ENCODE data around the gene PGLYRP2. TPM values are rescaled to one million over a fixed set of nuclear protein-coding genes. Genes with fewer than 3 reads are reported as not detected.
A peak's percentile ranks its signal among the peaks of the same experiment; 100 is the strongest.
"Not testable (repeated sequence)": the region's sequence is repeated elsewhere in the genome, so short reads cannot be mapped to it uniquely, and the experiment has no call there.

The PGLYRP2 gene, protein sequence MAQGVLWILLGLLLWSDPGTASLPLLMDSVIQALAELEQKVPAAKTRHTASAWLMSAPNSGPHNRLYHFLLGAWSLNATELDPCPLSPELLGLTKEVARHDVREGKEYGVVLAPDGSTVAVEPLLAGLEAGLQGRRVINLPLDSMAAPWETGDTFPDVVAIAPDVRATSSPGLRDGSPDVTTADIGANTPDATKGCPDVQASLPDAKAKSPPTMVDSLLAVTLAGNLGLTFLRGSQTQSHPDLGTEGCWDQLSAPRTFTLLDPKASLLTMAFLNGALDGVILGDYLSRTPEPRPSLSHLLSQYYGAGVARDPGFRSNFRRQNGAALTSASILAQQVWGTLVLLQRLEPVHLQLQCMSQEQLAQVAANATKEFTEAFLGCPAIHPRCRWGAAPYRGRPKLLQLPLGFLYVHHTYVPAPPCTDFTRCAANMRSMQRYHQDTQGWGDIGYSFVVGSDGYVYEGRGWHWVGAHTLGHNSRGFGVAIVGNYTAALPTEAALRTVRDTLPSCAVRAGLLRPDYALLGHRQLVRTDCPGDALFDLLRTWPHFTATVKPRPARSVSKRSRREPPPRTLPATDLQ
- not detected in 2 replicates for total RNA-seq (2014; rRNA removed)
- not detected for polyA plus RNA-seq (2012)

DNA sequence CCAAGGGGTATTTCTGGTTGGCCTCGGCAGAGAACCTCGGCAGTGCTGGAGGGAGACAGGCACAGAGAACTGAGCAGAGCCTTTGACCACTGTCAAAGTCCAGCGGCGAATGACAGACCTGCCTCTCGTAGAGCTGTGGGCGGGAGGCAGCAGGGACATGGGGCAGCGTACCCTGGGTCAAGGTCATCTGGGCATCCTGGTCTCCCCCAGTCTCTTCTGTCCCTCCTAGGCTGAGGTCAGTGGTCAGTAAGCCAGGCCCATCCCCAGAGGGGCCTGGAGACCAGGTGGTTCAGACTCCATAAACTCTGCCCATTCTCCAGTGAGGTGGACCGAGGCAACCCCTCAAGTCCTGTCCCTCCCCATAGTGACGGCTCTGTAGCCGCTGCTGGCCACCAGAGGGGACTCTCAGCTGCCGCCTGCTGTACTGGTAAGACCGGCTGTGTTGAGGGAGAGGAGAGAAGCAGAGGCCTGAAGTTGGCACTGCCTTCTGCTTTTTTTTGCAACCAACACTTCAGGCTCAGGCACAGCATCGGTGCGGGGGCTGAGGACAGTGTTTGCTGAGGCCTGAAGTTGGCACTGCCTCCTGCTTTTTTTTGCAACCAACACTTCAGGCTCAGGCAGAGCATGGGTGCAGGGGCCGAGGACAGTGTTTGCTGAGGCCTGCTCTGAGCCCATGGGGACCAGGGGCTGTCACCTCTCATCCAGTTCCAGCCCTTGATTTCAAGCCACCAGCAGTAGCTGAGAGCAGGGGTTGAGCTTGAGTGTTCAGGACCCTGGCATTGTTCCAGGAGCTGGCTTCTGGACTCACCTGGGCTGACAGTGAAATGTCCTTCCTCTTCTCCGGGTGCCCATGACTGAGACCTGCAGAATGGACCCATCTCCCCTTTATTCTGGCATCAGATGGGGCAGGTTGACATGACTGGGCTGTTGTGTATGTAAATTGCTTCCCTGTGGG lies at the start of gene PGLYRP2:
Gene PGLYRP2, minus strand, starts transcription at position 111 of the 955 bp plus-strand sequence. CDS start 130 bp downstream, outside the sequence.
- no peak for DNase-seq (ENCODE audit: low read depth)

DNA sequence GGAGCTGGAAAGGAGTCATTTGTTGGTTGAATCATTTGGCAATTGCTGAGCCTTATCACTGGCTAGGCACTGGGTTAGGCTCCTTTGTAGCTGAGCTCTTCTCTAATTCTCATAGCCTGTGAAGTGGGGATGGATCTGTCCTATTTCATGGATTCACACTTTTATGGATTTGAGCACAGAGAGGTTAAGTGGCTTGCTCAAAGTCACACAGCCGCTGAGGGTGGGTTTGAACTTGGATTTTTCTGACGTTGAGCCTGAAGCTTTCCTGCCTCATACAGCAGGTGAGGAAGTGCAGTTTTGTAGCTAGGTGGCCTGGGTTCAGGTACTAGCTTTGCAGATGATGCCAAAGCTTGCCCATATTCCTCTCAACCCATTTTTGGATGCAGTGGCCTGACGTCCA lies 48.4 kb upstream of the PGLYRP2 start:
- no peak for DNase-seq (ENCODE audit: low read depth)

DNA sequence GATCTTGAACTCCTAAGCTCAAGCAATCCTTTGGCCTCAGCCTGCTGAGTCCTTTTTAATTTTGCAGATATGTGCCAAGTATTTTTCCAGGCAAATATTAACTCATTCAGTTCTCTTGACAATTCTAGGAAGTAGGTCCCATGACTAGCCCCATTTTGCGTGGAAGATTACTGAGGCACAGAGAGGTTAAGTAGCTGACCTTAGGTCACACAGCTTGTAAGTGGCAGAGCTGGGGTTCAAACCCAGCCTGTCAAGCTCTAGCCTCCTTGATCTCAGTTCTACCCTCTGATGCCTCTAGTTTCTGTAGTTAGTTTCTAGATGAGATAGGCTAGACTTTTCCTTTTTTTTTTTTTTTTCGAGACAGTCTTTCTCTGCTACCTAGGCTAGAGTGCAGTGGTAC lies 47.1 kb upstream of the PGLYRP2 start:
- no peak for DNase-seq (ENCODE audit: low read depth)

DNA sequence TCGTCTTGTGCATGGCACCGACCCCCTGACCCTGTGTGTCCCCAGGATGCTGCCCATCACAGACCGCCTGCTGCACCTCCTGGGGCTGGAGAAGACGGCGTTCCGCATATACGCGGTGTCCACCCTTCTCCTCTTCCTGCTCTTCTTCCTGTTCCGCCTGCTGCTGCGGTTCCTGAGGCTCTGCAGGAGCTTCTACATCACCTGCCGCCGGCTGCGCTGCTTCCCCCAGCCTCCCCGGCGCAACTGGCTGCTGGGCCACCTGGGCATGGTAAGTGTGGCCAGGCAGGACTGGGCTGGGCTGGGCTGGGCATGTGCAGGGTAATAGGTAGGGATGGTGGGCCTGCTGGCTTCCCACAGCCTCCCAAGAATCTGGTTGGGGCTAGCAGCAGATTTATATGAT lies 46.0 kb upstream of the PGLYRP2 start:
- no peak for DNase-seq (ENCODE audit: low read depth)

DNA sequence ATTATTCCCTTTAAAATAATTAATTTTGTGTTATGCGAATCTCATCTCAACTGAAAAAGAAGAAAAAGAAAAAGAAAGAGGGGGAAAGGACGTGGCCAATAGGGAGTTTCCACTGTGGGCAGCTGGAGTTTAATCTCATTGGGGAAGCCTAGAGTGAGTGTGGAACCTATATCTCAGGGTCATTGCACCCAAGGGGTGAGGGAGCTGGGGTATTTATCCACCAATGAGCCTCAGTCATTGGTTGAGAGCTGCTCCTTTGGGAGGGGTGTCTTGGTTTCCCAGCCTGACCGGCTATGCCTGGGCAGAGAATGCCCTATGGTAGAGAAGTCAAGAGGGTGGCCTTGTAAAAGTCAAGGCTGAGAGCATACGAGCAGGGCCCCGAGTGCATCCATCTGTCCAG lies 45.5 kb upstream of the PGLYRP2 start:
- no peak for DNase-seq (ENCODE audit: low read depth)

DNA sequence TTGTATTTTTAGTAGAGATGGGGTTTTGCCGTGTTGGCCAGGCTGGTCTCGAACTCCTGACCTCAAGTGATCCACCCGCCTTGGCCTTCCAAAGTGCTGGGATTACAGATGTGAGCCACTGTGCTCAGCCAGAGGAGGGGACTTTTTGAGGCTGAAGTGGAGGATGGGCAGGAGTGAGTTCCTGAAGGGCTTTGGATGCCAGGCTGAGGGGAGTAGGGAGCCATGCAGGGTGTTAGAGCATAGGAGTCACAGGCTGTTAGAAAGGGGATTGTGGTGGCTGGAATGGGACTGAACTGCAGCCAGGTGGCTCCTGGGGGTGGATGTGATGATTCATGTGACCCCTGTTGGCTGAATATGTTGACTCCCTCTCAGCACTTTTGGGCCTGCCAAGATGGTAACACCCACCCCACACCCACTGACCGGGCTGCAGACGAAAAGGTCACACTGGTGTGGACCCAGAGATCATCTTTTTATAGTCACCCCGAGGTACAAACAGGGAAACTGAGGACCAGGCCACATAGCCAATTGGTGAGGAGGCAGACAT lies 40.2 kb upstream of the PGLYRP2 start:
- DNase-seq (ENCODE audit: low read depth), result no peak

DNA sequence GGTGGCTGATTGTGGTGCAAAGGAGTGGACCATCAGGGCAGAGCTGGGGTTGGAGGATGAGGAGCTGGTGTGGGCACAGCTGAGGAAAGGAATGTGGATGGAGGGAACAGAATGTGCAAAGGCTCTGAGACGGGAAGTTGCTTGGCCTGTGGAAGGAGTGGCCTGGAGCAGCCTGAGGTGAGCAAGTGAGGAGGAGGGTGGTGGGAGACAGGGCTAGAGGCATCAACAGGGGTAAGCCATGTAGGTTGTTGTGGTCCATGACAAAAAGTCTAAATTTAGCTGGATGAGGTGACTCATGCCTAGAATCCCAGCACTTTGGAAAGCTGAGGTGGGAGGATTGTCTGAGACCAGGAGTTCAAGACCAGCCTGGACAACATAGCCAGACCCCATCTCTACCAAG lies 38.5 kb upstream of the PGLYRP2 start:
- DNase-seq (ENCODE audit: low read depth), result no peak

DNA sequence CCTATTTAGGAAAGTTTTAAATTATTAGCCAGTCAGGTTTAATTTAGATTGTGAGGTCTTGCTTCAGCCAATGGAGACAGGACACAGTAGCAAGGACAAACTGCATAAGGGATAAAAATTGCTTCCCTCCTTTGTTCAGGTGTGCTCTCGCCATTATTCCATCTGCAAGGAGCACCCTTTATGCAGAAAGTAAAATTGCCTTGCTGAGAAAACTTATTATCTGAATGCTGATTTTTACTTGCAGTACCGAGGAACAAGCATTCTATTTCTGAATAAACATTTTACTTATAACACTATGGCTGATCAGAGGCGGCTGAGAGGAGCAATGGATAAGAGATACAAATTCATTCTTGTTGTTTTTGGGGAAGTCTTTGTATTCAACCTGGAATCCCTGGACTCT lies 37.1 kb upstream of the PGLYRP2 start:
- no peak for DNase-seq (ENCODE audit: low read depth)

DNA sequence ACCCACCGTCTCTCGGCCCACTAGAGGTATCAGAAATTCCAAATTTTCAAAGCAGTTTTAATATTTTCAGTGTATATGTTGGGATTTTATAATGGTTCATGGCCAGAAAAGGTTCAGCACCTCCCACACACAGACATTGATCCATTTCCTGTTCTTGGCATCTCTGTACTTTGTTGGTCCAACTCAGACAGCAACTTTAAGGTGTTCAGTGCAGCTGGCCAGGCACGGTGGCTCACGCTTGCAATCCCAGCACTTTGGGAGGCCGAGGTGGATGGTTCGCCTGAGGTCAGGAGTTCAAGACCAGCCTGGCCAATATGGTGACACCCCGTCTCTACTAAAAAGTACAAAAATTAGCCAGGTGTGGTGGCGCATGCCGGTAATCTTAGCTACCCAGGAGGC lies 35.9 kb upstream of the PGLYRP2 start:
- DNase-seq (ENCODE audit: low read depth), result not testable (repeated sequence)

DNA sequence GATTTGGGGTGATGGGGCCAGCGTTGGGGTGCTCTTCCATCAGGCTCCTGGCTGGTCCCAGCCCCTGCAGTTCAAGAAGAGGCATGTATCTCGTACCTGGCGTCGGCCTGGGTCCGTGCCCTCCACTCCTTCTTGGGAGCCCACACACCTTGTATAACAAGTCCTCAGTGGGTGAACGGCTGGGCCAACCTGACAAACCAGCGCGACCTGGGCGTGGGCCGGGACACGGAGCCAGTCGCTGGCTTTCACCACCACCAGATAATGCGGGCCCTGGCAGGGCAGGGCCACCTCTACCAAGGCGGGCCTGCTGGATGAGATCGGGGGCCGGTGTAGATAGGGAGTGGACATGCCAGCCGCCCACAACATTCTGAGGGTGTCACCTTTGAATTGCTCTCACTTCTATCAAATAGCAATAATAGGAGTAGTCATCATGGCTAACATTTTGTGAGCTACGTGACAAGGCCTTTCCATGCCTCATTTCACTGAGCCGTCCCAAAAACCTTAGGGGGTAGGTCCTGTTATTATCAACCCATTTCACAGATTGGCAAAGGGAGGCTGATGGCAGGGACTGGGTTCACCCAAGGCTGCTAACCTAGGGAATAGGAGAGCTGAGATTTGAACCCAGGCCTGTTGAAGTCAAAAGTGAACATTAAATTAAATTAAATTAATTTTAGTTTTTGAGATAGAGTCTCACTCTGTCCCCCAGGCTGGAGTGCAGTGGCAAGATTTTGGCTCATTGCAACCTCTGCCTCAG lies 32.5 kb upstream of the PGLYRP2 start:
- DNase-seq (ENCODE audit: low read depth), result no peak

DNA sequence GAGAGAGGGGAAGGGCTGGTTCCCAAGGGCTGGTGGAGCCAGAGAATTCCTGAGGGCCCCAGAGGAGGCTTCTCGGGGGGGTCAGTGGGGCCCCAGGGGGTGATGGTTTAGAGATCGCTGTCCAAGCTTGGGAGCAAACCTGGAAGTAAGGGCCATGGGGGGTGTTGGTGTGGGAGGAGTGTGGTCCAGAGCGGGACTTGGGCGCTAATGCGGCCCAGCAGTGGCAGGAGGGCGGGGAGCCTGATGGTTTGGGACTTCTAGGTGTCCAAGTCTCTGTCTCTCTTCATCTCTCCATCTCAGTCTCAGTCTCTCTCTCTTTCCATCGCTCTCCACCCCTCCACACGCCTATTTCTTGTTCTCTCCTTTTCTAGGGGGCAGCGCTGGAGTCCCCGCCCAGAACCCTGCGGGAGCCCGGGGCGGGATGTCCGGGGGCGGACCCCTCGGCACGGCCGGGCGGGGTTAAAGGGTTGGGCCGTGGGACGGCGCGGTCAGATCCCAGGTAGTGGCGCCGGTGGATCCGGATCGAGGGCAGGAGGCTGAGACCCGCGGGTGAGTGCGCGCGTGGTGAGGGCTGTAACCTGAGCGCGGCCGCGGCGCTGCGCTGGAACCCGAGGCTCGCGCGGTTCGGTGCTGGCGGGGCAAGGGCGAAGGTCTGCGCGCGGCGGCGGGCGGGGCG lies 28.9 kb upstream of the PGLYRP2 start, which contains the start of gene CYP4F22:
Gene CYP4F22, plus strand, starts transcription at position 491 of the 676 bp plus-strand sequence. CDS start 16,812 bp downstream, outside the sequence.
- no peak for DNase-seq (ENCODE audit: low read depth)

DNA sequence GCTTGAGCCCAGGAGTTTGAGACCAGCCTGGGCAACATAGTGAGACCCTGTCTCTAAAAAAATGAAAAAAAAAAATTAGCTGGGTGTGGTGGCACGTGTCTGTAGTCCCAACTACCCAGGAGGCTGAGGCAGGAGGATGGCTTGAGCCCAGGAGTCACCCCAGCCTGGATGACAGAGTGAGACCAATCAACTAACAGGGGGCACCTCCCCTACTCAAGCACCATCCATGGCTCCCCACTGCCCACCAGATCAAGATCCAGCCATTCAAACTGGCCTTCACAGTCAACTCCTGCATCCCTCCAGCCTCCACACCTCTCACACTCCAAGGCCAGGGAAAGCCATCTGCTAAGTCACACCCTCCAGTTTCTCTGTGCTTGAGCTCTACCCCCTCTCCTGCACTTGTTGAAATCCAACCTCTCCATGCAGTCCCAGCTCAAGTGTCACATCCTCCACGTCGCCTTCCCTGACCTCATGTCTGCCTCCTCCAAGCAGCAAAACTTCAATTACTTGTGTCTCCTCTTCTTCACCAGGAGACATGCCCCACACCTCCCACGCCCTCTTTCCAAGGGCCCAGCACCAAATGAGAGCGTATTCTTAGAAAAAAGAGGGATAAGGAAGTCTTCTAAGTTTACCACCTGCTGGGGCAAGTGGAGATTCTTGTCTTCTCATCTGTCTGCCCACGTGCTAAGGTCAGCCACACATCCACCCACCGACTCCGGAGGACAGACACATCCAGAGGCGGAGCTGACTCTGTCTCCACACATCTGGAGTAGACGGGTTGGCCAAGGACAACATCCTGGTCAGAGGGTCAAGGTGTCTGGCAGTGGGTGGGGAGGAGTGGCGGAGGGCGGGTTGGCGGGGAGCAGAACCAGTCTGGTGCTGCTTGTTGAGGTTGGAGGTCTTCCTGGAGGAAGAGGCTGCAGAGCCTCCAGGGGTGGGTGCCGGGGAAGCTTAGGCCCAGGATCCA lies 28.1 kb upstream of the PGLYRP2 start:
- DNase-seq (ENCODE audit: low read depth), result no peak

DNA sequence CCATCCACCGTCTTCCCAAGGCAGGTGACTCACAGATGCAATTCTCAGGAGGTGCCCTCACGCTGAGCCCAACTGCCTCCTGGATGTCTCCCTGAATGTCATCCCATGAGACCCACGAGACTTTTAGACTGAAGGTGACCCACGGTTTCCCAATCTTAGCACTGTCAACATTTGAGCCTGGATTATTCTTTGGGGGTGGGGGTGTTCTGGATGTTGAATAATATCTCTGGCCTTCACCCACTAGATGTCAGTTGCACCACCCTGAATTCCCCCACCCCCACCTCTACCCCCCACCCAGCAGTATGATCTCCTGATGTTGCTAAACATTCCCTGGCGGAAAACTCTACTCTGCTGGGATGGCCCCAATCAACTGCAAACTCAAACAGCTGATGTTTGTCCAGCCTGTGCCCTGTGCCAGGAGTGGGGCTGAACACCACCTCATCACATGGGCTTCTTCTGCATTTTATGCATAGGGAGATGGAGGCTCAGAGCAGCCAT lies 26.8 kb upstream of the PGLYRP2 start:
- DNase-seq (ENCODE audit: low read depth), result no peak

DNA sequence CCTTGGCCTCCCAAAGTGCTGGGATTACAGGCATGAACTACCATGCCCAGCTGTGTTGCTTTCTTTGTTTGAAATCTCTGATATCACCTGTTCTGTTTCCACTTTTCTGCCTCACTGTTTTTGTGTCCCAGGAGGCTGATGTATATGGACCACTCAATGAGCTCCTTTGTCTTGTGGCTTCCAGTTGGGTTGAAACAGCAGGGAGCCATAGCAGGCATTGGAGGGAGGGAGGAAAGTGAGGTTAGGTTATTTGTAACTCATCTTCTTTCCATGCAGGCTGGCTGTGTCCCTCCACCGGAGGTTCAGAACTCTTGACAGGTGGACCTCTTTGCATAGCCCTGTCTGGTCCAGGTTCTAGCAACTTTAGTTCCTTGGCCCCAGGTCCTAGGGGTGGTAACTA lies 23.0 kb upstream of the PGLYRP2 start:
- DNase-seq (ENCODE audit: low read depth), result no peak

DNA sequence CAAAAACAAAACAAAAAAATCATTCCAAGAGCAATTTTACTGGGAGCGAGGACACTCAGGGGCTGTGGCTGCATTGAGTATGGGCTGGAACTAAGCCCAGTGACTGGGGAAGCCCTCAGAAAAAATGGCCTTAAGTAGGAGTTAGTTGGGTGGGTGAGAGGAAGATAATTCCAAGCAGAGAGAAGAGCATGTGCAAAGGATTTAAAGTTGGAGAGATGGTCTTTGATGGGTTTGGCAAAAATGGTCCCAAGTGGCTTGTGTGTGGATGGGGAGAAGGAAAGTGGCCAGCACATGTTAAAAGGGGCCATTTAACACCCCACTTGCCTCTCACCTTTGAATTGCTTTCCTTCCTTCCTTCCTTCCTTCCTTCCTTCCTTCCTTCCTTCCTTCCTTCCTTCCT lies 22.3 kb upstream of the PGLYRP2 start:
- no peak for DNase-seq (ENCODE audit: low read depth)

DNA sequence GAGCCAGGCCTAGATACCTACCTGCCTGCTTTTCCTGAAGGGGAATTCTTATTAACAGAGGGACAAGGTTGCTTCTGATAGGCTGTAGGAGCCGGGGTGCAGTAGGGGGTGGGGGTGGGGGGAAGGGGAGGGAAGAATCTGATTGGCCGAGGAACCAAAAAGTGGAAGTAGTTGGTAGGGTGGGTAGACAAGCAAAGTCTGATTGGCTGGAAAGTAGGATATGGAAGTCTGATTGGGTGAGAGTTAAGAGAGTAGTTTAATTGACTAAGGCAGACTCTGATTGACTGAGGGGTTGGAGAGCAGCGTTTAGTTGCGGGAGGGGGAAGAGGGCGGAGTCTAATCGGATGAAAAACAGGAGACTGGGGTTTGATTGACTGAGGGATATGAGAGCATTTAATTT lies 19.6 kb upstream of the PGLYRP2 start:
- DNase-seq (ENCODE audit: low read depth), result no peak

DNA sequence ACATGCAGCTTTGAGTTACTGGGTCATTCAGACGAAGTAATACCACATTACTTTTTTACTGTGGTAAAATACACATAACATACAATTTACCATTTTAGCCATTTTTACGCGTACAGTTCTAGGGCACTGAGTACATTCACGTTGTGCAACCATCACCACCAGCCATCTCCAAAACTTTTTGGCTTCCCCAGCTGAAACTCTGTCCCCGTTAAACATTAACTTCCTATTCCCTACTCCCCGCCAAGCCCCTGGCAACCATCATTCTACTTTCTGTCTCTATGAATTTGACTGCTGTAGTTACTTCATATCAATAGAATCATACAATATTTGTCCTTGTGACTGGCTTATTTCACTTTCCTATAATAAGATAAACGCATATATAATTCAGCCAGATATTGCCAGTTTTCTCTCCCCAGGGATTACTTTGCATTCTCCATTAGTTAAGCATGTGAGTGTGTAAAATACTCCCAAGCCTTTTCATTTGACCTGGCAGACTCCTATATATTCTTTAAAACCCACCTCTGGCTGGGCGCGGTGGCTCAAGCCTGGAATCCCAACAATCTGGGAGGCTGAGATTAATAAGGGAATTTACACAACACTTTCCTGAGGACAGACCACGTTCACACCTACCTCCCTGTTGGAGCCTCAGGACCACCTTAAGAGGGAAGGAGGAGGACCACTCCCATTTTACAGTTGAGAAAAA lies 19.0 kb upstream of the PGLYRP2 start:
- DNase-seq (ENCODE audit: low read depth), result no peak

DNA sequence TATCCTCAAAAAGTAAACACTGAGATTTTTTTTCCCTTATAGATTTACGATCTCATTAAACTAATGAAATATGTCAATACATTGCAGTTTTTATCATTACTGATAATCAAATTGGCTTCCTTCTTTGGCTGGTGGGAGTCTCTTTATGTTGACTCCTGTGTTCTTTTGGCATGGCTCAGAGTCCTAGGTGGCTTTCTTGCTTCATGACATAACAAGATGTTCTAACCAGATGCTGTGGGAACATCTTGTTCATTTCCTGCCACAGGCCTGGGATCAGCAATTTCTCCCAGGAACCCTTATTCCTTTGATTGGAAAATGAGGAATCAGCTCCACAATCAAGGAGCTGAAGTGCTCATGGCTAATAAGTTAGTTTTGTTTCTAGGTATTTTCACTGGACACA lies 15.8 kb upstream of the PGLYRP2 start:
- peak; percentile 5 for DNase-seq (ENCODE audit: low read depth)
